B cell (primary cell): Measurements from ENCODE around the gene RPS29. TPM values are rescaled to one million over a fixed set of nuclear protein-coding genes. Genes with fewer than 3 reads are reported as not detected.

Experiments used
- ATAC-seq: fragments of 200-7000 bp; cut with Tn5 transposase; one replicate; pipeline ENCODE4 v1.10.0; 2021; ENCODE audit warnings: low read depth, mild to moderate bottlenecking, moderate number of reproducible peaks, moderate library complexity
- CTCF ChIA-PET: fragments of 350-600 bp; sonication (Branson Sonifier 250); formaldehyde crosslinking; loops from one replicate; lab custom pipeline; 2021; ENCODE audit warnings: antibody characterized with exemption, inconsistent platforms; lab: Charles Lee
- POLR2A ChIA-PET: fragments of 350-600 bp; sonication (Branson Sonifier 250); formaldehyde crosslinking; loops from one replicate; lab custom pipeline; 2021; ENCODE audit warnings: antibody characterized with exemption; lab: Charles Lee
- DNase-seq: peaks from one replicate; pipeline ENCODE4 v3.0.0; 2013
- H2AFZ ChIP-seq: 2 replicates; pipeline ENCODE4 v1.6.1; 2012; ENCODE audit warnings: mild to moderate bottlenecking, low read depth, low read length; ENCODE audit not compliant: insufficient read depth, poor library complexity, severe bottlenecking
- H3K27ac ChIP-seq, 2 donors: 1 replicate in 1 of 2; 2 replicates in 1 of 2; pipeline ENCODE4 v1.5.1; 2012 to 2013; ENCODE audit warnings: low read length in 2 of 2, mild to moderate bottlenecking in 2 of 2, moderate library complexity in 1 of 2
- H3K27me3 ChIP-seq, 4 experiments: fragments of 200-600 bp in 1 of 4; sonication (generic) in 1 of 4; replicated peaks in 1 of 4; 1 replicate in 2 of 4; 2 replicates in 2 of 4; pipeline versions ENCODE4 v1.6.1 to v1.7.0; 2013 to 2016; ENCODE audit warnings: low read length in 3 of 4, mild to moderate bottlenecking in 2 of 4, mixed read lengths in 1 of 4, moderate library complexity in 1 of 4; ENCODE audit not compliant: insufficient read depth in 4 of 4, control insufficient read depth in 3 of 4; ENCODE audit errors: control extremely low read depth in 1 of 4
- H3K36me3 ChIP-seq, 2 experiments: replicated peaks in 1 of 2; 1 replicate in 1 of 2; 2 replicates in 1 of 2; pipeline versions ENCODE4 v1.6.1 to v1.7.1; 2013; ENCODE audit warnings: low read length in 1 of 2; ENCODE audit not compliant: insufficient read depth in 2 of 2, control insufficient read depth in 1 of 2; ENCODE audit errors: control extremely low read depth in 1 of 2, extremely low read depth in 1 of 2
- H3K4me1 ChIP-seq, 2 donors: fragments of 200-600 bp in 1 of 2; sonication (generic) in 1 of 2; 1 replicate in 1 of 2; 2 replicates in 1 of 2; pipeline versions ENCODE4 v1.5.1 to v1.6.1; 2013 to 2017; ENCODE audit warnings: low read length in 2 of 2; ENCODE audit not compliant: control insufficient read depth in 2 of 2, insufficient read depth in 2 of 2
- H3K4me2 ChIP-seq: replicated peaks from 2 replicates; pipeline ENCODE3; 2012; ENCODE audit warnings: mild to moderate bottlenecking, low read depth, low read length; ENCODE audit not compliant: poor library complexity, severe bottlenecking
- H3K4me3 ChIP-seq, 5 experiments: fragments of 200-600 bp in 1 of 5; sonication (generic) in 1 of 5; 1 replicate in 3 of 5; 2 replicates in 2 of 5; pipeline versions ENCODE4 v1.5.1 to v1.7.0; 2011 to 2016; ENCODE audit warnings: low read length in 4 of 5, mild to moderate bottlenecking in 4 of 5, low read depth in 2 of 5, control low read depth in 1 of 5, moderate library complexity in 1 of 5; ENCODE audit not compliant: insufficient read depth in 1 of 5; ENCODE audit errors: control extremely low read depth in 1 of 5, extremely low read depth in 1 of 5
- H3K79me2 ChIP-seq: fragments of 200-600 bp; sonication (generic); one replicate; pipeline ENCODE4 v1.6.0; 2016; ENCODE audit warnings: low read length; ENCODE audit not compliant: control insufficient read depth, insufficient read depth
- H3K9ac ChIP-seq: fragments of 200-600 bp; sonication (generic); 2 replicates; pipeline ENCODE4 v1.6.1; 2017; ENCODE audit warnings: mild to moderate bottlenecking, low read length, moderate library complexity
- H3K9me3 ChIP-seq, 3 donors: one replicate each; pipeline versions ENCODE4 v1.6.1 to v1.7.1; 2013; ENCODE audit warnings: low read length in 2 of 3; ENCODE audit not compliant: control insufficient read depth in 2 of 3, insufficient read depth in 1 of 3; ENCODE audit errors: control extremely low read depth in 1 of 3
- H4K20me1 ChIP-seq: 2 replicates; pipeline ENCODE4 v1.6.0; 2012; ENCODE audit warnings: mild to moderate bottlenecking, low read length; ENCODE audit not compliant: insufficient read depth, control insufficient read depth, poor library complexity, severe bottlenecking
- H3K27ac Mint-ChIP-seq: one replicate; pipeline ENCODE4 v1.8.0; 2021; ENCODE audit warnings: mixed read lengths
- H3K27me3 Mint-ChIP-seq: one replicate; pipeline ENCODE4 v1.8.0; 2021; ENCODE audit warnings: mixed read lengths
- H3K4me1 Mint-ChIP-seq: one replicate; pipeline ENCODE4 v1.8.0; 2021; ENCODE audit warnings: mixed read lengths
- H3K4me3 Mint-ChIP-seq: one replicate; pipeline ENCODE4 v1.8.0; 2021; ENCODE audit warnings: mixed read lengths
- H3K9me3 Mint-ChIP-seq: one replicate; pipeline ENCODE4 v1.8.0; 2022; ENCODE audit warnings: mixed read lengths; ENCODE audit not compliant: insufficient read depth
- CTCF ChIP-seq: fragments of 200-600 bp; IDR thresholded peaks from one replicate; pipeline ENCODE4 v1.8.0; 2022; ENCODE audit warnings: antibody characterized with exemption, mild to moderate bottlenecking
- EZH2 ChIP-seq: IDR thresholded peaks from 2 replicates; pipeline ENCODE4 v1.6.1; 2012; ENCODE audit warnings: borderline replicate concordance, low read depth, mild to moderate bottlenecking, moderate library complexity, low read length; ENCODE audit not compliant: insufficient read depth, poor library complexity, severe bottlenecking
- WGBS: methylation state at CpG from one replicate; pipeline ENCODE4 v1.1.5; 2013; ENCODE audit warnings: missing lambda C conversion rate; ENCODE audit not compliant: insufficient coverage; 5-methylcytosine and 5-hydroxymethylcytosine counted together
- intact Hi-C: fragments of 100-400 bp; cut with micrococcal nuclease; formaldehyde crosslinking; loops from one replicate; pipeline ENCODE4 v1.10.0; 2022
- polyA plus RNA-seq: library from polyadenylated mRNA; depleted of rRNA; stranded (reverse); fragments of >200 nt; gene quantifications from 2 replicates; pipeline ENCODE4 v1.2.3, GENCODE V29; 2012
- total RNA-seq, 2 donors: library from RNA; stranded (reverse); fragments of 120-200 nt in 1 of 2; gene quantifications; 1 replicate in 1 of 2; 2 replicates in 1 of 2; pipeline versions ENCODE4 v1.2.3 to v1.2.4, GENCODE V29; 2013 to 2022

The RPS29 gene
- total and polyA plus RNA-seq, 2 donors (not counting 1 experiment from before 2014, with no cell fraction given): 2,873 to 29,966 TPM

GRCh38 chr14:49578141-49578540 is 8.0 kb downstream of the RPS29 start:
- DNase-seq (no peak), ATAC-seq (no peak)
- POLR2A ChIA-PET: interaction anchor here (0.7 kb wide), 1 partner anchor 1504 kb away, joined by 3 read pairs; no protein-coding TSS in a partner anchor
- H3K27ac Mint-ChIP-seq: peak overlapping the region; percentile 6
- H3K79me2 ChIP-seq: peaks cover 62% of the 10 kb centered on the region
- H3K27me3 ChIP-seq: no peaks in the 10 kb centered on the region
- no peaks in the 10 kb centered on the region for H3K9me3 Mint-ChIP-seq
- H3K27me3 Mint-ChIP-seq: no peaks in the 10 kb centered on the region
- peaks cover 30% of the 10 kb centered on the region for H3K4me1 Mint-ChIP-seq
- H3K4me1 ChIP-seq: peaks cover 0 to 6% of the 10 kb centered on the region in 2 donors
- no peak overlapping the region for H3K27ac ChIP-seq
- H2AFZ ChIP-seq: no peak overlapping the region
- 83% methylated on average over 1 of the region's 1 CpG for WGBS
- CTCF ChIA-PET: no interaction called here
- H3K4me3 ChIP-seq: no peak overlapping the region
- H3K9me3 ChIP-seq: no peaks in the 10 kb centered on the region
- no peak overlapping the region for H3K4me2 ChIP-seq
- TF ChIP-seq CTCF: no peak
- no peak overlapping the region for H3K9ac ChIP-seq
- no peak overlapping the region for H3K4me3 Mint-ChIP-seq
- H4K20me1 ChIP-seq: peaks cover 27% of the 10 kb centered on the region
- peaks cover 18 to 30% of the 10 kb centered on the region in 2 experiments for H3K36me3 ChIP-seq
- intact Hi-C loops: no loop called here

GRCh38 chr14:49574038-49574437 is 12.1 kb downstream of the RPS29 start:
- H3K27ac Mint-ChIP-seq: no peak overlapping the region
- Histone ChIP-seq H3K4me1 (no peaks in the 10 kb centered on the region), H3K9me3 (peaks cover 0 to 8% (median 8%) of the 10 kb centered on the region in 3 donors), H2AFZ (no peak overlapping the region), H4K20me1 (peaks cover 4% of the 10 kb centered on the region), H3K9ac (no peak overlapping the region), H3K27me3 (no peaks in the 10 kb centered on the region), H3K36me3 (peaks cover 13 to 18% of the 10 kb centered on the region in 2 experiments), H3K79me2 (peaks cover 21% of the 10 kb centered on the region), H3K4me3 (no peak overlapping the region), H3K4me2 (no peak overlapping the region), H3K27ac (no peak overlapping the region)
- intact Hi-C loops: no loop called here
- WGBS: 100% methylated on average over 2 of the region's 5 CpGs
- DNase-seq (no peak), ATAC-seq (no peak)
- no peak for TF ChIP-seq EZH2
- POLR2A ChIA-PET: interaction anchor here (0.6 kb wide), 1 partner anchor 1233 kb away, joined by 3 read pairs; no protein-coding TSS in a partner anchor
- H3K27me3 Mint-ChIP-seq: no peaks in the 10 kb centered on the region
- peaks cover 2% of the 10 kb centered on the region for H3K4me1 Mint-ChIP-seq
- H3K4me3 Mint-ChIP-seq: no peak overlapping the region
- H3K9me3 Mint-ChIP-seq: peaks cover 5% of the 10 kb centered on the region
- CTCF ChIA-PET: interaction anchor here (1.2 kb wide), 1 partner anchor 13 kb away, joined by 3 read pairs; no protein-coding TSS in a partner anchor
